ENCODE results near the gene MANF.

The MANF gene

GRCh38 chr3:51384726-51385473, at the start of gene MANF:
TSS of gene MANF (plus strand) at chr3:51385291. CDS start at chr3:51385343, 52 bp downstream.
- Mint-ChIP-seq H3K36me3 (peaks cover 21% of the 10 kb centered on the region), H3K4me1 (peaks cover 51% of the 10 kb centered on the region), H3K9me3 (no peaks in the 10 kb centered on the region), H3K27me3 (no peaks in the 10 kb centered on the region), H3K4me3 (peak within 1 kb of the TSS; percentile 97), H3K27ac (peak within 1 kb of the TSS; percentile 96)
- peak; percentile 99 for ATAC-seq

- Mint-ChIP-seq H3K9me3 (no peaks in the 10 kb centered on the region), H3K36me3 (no peaks in the 10 kb centered on the region), H3K27me3 (no peaks in the 10 kb centered on the region), H3K4me3 (no peak overlapping the region), H3K4me1 (no peaks in the 10 kb centered on the region), H3K27ac (no peak overlapping the region)
- ATAC-seq: no peak
Observed at GRCh38 chr3:51336261-51336660, 48.8 kb upstream of the MANF start.

GRCh38 chr3:51337666-51338065, 47.4 kb upstream of the MANF start:
- H3K36me3 Mint-ChIP-seq: no peaks in the 10 kb centered on the region
- H3K4me3 Mint-ChIP-seq: no peak overlapping the region
- no peaks in the 10 kb centered on the region for H3K9me3 Mint-ChIP-seq
- no peak for ATAC-seq
- no peak overlapping the region for H3K27ac Mint-ChIP-seq
- H3K27me3 Mint-ChIP-seq: no peaks in the 10 kb centered on the region
- H3K4me1 Mint-ChIP-seq: no peaks in the 10 kb centered on the region

GRCh38 chr3:51338632-51339031, 46.5 kb upstream of the MANF start:
- H3K27me3 Mint-ChIP-seq: no peaks in the 10 kb centered on the region
- H3K4me1 Mint-ChIP-seq: no peaks in the 10 kb centered on the region
- no peak overlapping the region for H3K4me3 Mint-ChIP-seq
- no peaks in the 10 kb centered on the region for H3K36me3 Mint-ChIP-seq
- no peak overlapping the region for H3K27ac Mint-ChIP-seq
- ATAC-seq: no peak
- no peaks in the 10 kb centered on the region for H3K9me3 Mint-ChIP-seq

- Mint-ChIP-seq H3K4me1 (no peaks in the 10 kb centered on the region), H3K36me3 (no peaks in the 10 kb centered on the region), H3K4me3 (no peak overlapping the region), H3K27ac (no peak overlapping the region), H3K27me3 (no peaks in the 10 kb centered on the region), H3K9me3 (no peaks in the 10 kb centered on the region)
- ATAC-seq: no peak
Observed at GRCh38 chr3:51340013-51340829, 44.9 kb upstream of the MANF start.

GRCh38 chr3:51340989-51341636, 44.0 kb upstream of the MANF start:
- Mint-ChIP-seq H3K4me3 (no peak overlapping the region), H3K9me3 (no peaks in the 10 kb centered on the region), H3K27me3 (no peaks in the 10 kb centered on the region), H3K27ac (no peak overlapping the region), H3K4me1 (no peaks in the 10 kb centered on the region), H3K36me3 (no peaks in the 10 kb centered on the region)
- ATAC-seq: no peak

GRCh38 chr3:51343918-51344687, 41.0 kb upstream of the MANF start:
- Mint-ChIP-seq H3K9me3 (no peaks in the 10 kb centered on the region), H3K36me3 (no peaks in the 10 kb centered on the region), H3K4me1 (no peaks in the 10 kb centered on the region), H3K4me3 (no peak overlapping the region), H3K27ac (no peak overlapping the region), H3K27me3 (peaks cover 2% of the 10 kb centered on the region)
- no peak for ATAC-seq

- H3K4me1 Mint-ChIP-seq: no peaks in the 10 kb centered on the region
- H3K27me3 Mint-ChIP-seq: peaks cover 9% of the 10 kb centered on the region
- no peak overlapping the region for H3K27ac Mint-ChIP-seq
- no peaks in the 10 kb centered on the region for H3K36me3 Mint-ChIP-seq
- ATAC-seq: no peak
- H3K9me3 Mint-ChIP-seq: no peaks in the 10 kb centered on the region
- no peak overlapping the region for H3K4me3 Mint-ChIP-seq
Observed at GRCh38 chr3:51350751-51351150, 34.3 kb upstream of the MANF start.

GRCh38 chr3:51353131-51353530, 32.0 kb upstream of the MANF start:
- Mint-ChIP-seq H3K36me3 (no peaks in the 10 kb centered on the region), H3K27ac (no peak overlapping the region), H3K4me3 (no peak overlapping the region), H3K27me3 (peaks cover 9% of the 10 kb centered on the region), H3K9me3 (no peaks in the 10 kb centered on the region), H3K4me1 (no peaks in the 10 kb centered on the region)
- ATAC-seq: no peak

GRCh38 chr3:51353691-51354090, 31.4 kb upstream of the MANF start:
- H3K27ac Mint-ChIP-seq: no peak overlapping the region
- ATAC-seq: no peak

GRCh38 chr3:51354172-51354571, 30.9 kb upstream of the MANF start:
- no peaks in the 10 kb centered on the region for H3K9me3 Mint-ChIP-seq

More at GRCh38 chr3:51353691-51354090, 31.4 kb upstream of the MANF start:
- Mint-ChIP-seq H3K4me3 (no peak overlapping the region), H3K27me3 (peaks cover 9% of the 10 kb centered on the region), H3K36me3 (no peaks in the 10 kb centered on the region), H3K4me1 (no peaks in the 10 kb centered on the region), H3K9me3 (no peaks in the 10 kb centered on the region)

GRCh38 chr3:51354731-51355615, 30.1 kb upstream of the MANF start:
- Mint-ChIP-seq H3K27me3 (no peaks in the 10 kb centered on the region), H3K4me1 (no peaks in the 10 kb centered on the region), H3K36me3 (no peaks in the 10 kb centered on the region), H3K9me3 (no peaks in the 10 kb centered on the region), H3K4me3 (no peak overlapping the region), H3K27ac (no peak overlapping the region)
- no peak for ATAC-seq

More at GRCh38 chr3:51354172-51354571, 30.9 kb upstream of the MANF start:
- Mint-ChIP-seq H3K4me3 (no peak overlapping the region), H3K27ac (no peak overlapping the region), H3K36me3 (no peaks in the 10 kb centered on the region), H3K27me3 (peaks cover 6% of the 10 kb centered on the region), H3K4me1 (no peaks in the 10 kb centered on the region)
- ATAC-seq: no peak

- H3K4me1 Mint-ChIP-seq: no peaks in the 10 kb centered on the region
- H3K4me3 Mint-ChIP-seq: no peak overlapping the region
- no peak for ATAC-seq
- no peaks in the 10 kb centered on the region for H3K27me3 Mint-ChIP-seq
- no peak overlapping the region for H3K27ac Mint-ChIP-seq
- no peaks in the 10 kb centered on the region for H3K9me3 Mint-ChIP-seq
- no peaks in the 10 kb centered on the region for H3K36me3 Mint-ChIP-seq
Observed at GRCh38 chr3:51355891-51356578, 29.1 kb upstream of the MANF start.

- Mint-ChIP-seq H3K27me3 (no peaks in the 10 kb centered on the region), H3K27ac (no peak overlapping the region)
Observed at GRCh38 chr3:51357856-51358255, 27.2 kb upstream of the MANF start.

More at GRCh38 chr3:51357856-51358255, 27.2 kb upstream of the MANF start:
- H3K4me1 Mint-ChIP-seq: no peaks in the 10 kb centered on the region
- H3K36me3 Mint-ChIP-seq: no peaks in the 10 kb centered on the region
- no peak overlapping the region for H3K4me3 Mint-ChIP-seq
- ATAC-seq: no peak
- no peaks in the 10 kb centered on the region for H3K9me3 Mint-ChIP-seq
